Measurements from ENCODE around the gene PPP4C. TPM values are rescaled to one million over a fixed set of nuclear protein-coding genes. Genes with fewer than 3 reads are reported as not detected.

The PPP4C gene
- total RNA-seq, 1 experiment from 2014 or later, result 134 TPM

DNA sequence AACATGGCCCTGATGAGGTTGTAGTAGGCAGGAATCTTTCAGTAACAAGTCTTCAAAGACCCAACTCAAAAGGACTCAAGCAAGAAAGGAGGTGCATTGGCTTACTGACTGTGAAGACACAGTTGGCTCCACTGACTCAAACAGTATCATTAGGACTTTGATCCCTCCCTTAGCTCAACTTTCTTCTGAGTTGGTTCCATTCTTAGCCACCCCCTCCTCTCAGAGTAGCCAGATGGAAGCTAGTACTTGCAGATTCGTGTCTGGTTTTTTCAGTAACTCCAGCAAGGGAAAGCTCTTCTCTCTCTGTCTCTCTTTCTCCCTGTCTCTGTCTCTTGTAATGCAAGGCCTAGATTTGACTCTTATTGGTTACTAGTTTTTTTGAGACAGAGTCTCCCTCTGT lies 52.2 kb downstream of the PPP4C start:
- no peaks in the 10 kb centered on the region for H3K4me1 ChIP-seq

GRCh38 chr16:30131869-30132475 lies 56.2 kb downstream of the PPP4C start:
- Mint-ChIP-seq H3K36me3 (ENCODE audit: insufficient read depth, unreplicated experiment) (peaks cover 6% of the 10 kb centered on the region), H3K4me3 (ENCODE audit: unreplicated experiment) (no peak overlapping the region), H3K9me3 (ENCODE audit: unreplicated experiment) (no peaks in the 10 kb centered on the region), H3K27me3 (ENCODE audit: insufficient read depth, unreplicated experiment) (no peaks in the 10 kb centered on the region), H3K27ac (ENCODE audit: unreplicated experiment) (no peak overlapping the region), H3K4me1 (ENCODE audit: low read depth, unreplicated experiment) (no peaks in the 10 kb centered on the region)
- Histone ChIP-seq H3K4me3 (ENCODE audit: low read depth, low read length) (no peak overlapping the region), H3K27me3 (replicated peaks; ENCODE audit: control insufficient read depth, insufficient read depth, low read length) (no peaks in the 10 kb centered on the region), H3K4me1 (no peaks in the 10 kb centered on the region), H3K9me3 (no peaks in the 10 kb centered on the region), H3K36me3 (ENCODE audit: control insufficient read depth, insufficient read depth, low read length) (no peaks in the 10 kb centered on the region)
- POLR2A ChIA-PET, result no interaction called here
- intact Hi-C loops (cut with micrococcal nuclease; ENCODE audit: unreplicated experiment), result no loop called here
- CTCF ChIA-PET, result no interaction called here
- TF ChIP-seq, protein P1, sequence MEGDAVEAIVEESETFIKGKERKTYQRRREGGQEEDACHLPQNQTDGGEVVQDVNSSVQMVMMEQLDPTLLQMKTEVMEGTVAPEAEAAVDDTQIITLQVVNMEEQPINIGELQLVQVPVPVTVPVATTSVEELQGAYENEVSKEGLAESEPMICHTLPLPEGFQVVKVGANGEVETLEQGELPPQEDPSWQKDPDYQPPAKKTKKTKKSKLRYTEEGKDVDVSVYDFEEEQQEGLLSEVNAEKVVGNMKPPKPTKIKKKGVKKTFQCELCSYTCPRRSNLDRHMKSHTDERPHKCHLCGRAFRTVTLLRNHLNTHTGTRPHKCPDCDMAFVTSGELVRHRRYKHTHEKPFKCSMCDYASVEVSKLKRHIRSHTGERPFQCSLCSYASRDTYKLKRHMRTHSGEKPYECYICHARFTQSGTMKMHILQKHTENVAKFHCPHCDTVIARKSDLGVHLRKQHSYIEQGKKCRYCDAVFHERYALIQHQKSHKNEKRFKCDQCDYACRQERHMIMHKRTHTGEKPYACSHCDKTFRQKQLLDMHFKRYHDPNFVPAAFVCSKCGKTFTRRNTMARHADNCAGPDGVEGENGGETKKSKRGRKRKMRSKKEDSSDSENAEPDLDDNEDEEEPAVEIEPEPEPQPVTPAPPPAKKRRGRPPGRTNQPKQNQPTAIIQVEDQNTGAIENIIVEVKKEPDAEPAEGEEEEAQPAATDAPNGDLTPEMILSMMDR (IDR thresholded peaks at IDR 0.05; ENCODE audit: insufficient read depth in 1 of 2, low read depth in 1 of 2, low read length in 1 of 2, severe bottlenecking in 1 of 2, unreplicated experiment in 1 of 2), result no peak
- BruUV-seq (replicated peaks), result no TSS peak
- DNase-seq, result no peak

More for the DNA sequence above, 52.2 kb downstream of the PPP4C start:
- no peak for DNase-seq
- intact Hi-C loops (cut with micrococcal nuclease; ENCODE audit: unreplicated experiment), result no loop called here
- Mint-ChIP-seq H3K4me3 (ENCODE audit: unreplicated experiment) (no peak overlapping the region), H3K27me3 (ENCODE audit: insufficient read depth, unreplicated experiment) (no peaks in the 10 kb centered on the region), H3K9me3 (ENCODE audit: unreplicated experiment) (no peaks in the 10 kb centered on the region), H3K4me1 (ENCODE audit: low read depth, unreplicated experiment) (peaks cover 6% of the 10 kb centered on the region), H3K36me3 (ENCODE audit: insufficient read depth, unreplicated experiment) (peaks cover 12% of the 10 kb centered on the region), H3K27ac (ENCODE audit: unreplicated experiment) (no peak overlapping the region)
- POLR2A ChIA-PET, result interaction anchor here (0.6 kb wide), 1 partner anchor 10 kb away, joined by 3 read pairs; no protein-coding TSS in a partner anchor
- no peak overlapping the region for H3K4me3 ChIP-seq (ENCODE audit: low read depth, low read length)
- no peaks in the 10 kb centered on the region for H3K9me3 ChIP-seq
- CTCF ChIA-PET, result no interaction called here
- H3K27me3 ChIP-seq (replicated peaks; ENCODE audit: control insufficient read depth, insufficient read depth, low read length), result no peaks in the 10 kb centered on the region
- TF ChIP-seq, protein P1 (IDR thresholded peaks at IDR 0.05; ENCODE audit: insufficient read depth in 1 of 2, low read depth in 1 of 2, low read length in 1 of 2, severe bottlenecking in 1 of 2, unreplicated experiment in 1 of 2), result no peak
- no TSS peak for BruUV-seq (replicated peaks)
- no peaks in the 10 kb centered on the region for H3K36me3 ChIP-seq (ENCODE audit: control insufficient read depth, insufficient read depth, low read length)

DNA sequence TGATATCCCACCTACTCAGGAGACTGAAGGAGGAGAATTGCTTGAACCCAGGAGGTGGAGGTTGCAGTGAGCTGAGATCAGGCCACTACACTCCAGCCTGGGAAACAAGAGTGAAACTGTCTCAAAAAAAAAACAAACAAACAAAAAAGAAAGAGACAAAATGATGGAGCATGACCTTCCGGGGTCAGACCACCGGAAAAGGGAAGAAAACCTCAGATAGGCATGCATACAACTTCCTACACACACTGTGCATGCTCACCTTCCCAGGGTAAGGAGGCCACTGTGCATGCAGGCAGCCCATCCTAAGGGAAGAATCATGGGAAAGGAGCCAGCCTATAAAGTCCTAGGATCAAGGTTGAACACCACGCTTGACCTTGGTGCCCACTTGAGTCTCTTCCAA lies 56.8 kb downstream of the PPP4C start:
- Mint-ChIP-seq H3K36me3 (ENCODE audit: insufficient read depth, unreplicated experiment) (peaks cover 6% of the 10 kb centered on the region), H3K9me3 (ENCODE audit: unreplicated experiment) (no peaks in the 10 kb centered on the region), H3K27me3 (ENCODE audit: insufficient read depth, unreplicated experiment) (no peaks in the 10 kb centered on the region), H3K4me3 (ENCODE audit: unreplicated experiment) (no peak overlapping the region), H3K4me1 (ENCODE audit: low read depth, unreplicated experiment) (no peaks in the 10 kb centered on the region), H3K27ac (ENCODE audit: unreplicated experiment) (no peak overlapping the region)
- intact Hi-C loops (cut with micrococcal nuclease; ENCODE audit: unreplicated experiment), result no loop called here
- DNase-seq, result no peak
- H3K9me3 ChIP-seq, result no peaks in the 10 kb centered on the region
- ChIA-PET POLR2A (interaction anchor here (0.6 kb wide), 1 partner anchor 20 kb away, joined by 10 read pairs; no protein-coding TSS in a partner anchor), CTCF (no interaction called here)
- no peak overlapping the region for H3K4me3 ChIP-seq (ENCODE audit: low read depth, low read length)
- TF ChIP-seq, protein P1 (IDR thresholded peaks at IDR 0.05; ENCODE audit: insufficient read depth in 1 of 2, low read depth in 1 of 2, low read length in 1 of 2, severe bottlenecking in 1 of 2, unreplicated experiment in 1 of 2), result no peak
- BruUV-seq (replicated peaks), result no TSS peak
- H3K27me3 ChIP-seq (replicated peaks; ENCODE audit: control insufficient read depth, insufficient read depth, low read length), result no peaks in the 10 kb centered on the region
- H3K4me1 ChIP-seq, result no peaks in the 10 kb centered on the region
- no peaks in the 10 kb centered on the region for H3K36me3 ChIP-seq (ENCODE audit: control insufficient read depth, insufficient read depth, low read length)

Other genes with a start within 250 kb of the PPP4C start
- 56.6 and 57.1 TPM in 2 replicates for gene CDIPT, start 212.8 kb upstream of the PPP4C start, total RNA-seq (2022)
- gene SEZ6L2, start 176.4 kb upstream of the PPP4C start, total RNA-seq (2022), result 24.1 and 26.3 TPM in 2 replicates
- gene ASPHD1, start 175.5 kb upstream of the PPP4C start, total RNA-seq (2022), result 13.2 and 14.7 TPM in 2 replicates
- gene KCTD13, start 149.8 kb upstream of the PPP4C start, total RNA-seq (2022), result 13.0 and 14.9 TPM in 2 replicates
- 54.5 and 57.7 TPM in 2 replicates for gene TMEM219, start 113.9 kb upstream of the PPP4C start, total RNA-seq (2022)
- gene TAOK2, start 102.1 kb upstream of the PPP4C start, total RNA-seq (2022), result 45.8 and 47.1 TPM in 2 replicates
- 22.7 and 23.3 TPM in 2 replicates for gene HIRIP3, start 80.4 kb upstream of the PPP4C start, total RNA-seq (2022)
- 58.6 and 58.8 TPM in 2 replicates for gene INO80E, start 79.8 kb upstream of the PPP4C start, total RNA-seq (2022)
- gene DOC2A, start 65.0 kb upstream of the PPP4C start, total RNA-seq (2022), result 3.5 and 4.5 TPM in 2 replicates
- gene C16orf92, start 52.8 kb upstream of the PPP4C start, total RNA-seq (2022), result not detected in 2 replicates
- 0.48 and 0.60 TPM in 2 replicates for gene TLCD3B, start 44.7 kb upstream of the PPP4C start, total RNA-seq (2022)
- gene ALDOA, start 10.2 kb upstream of the PPP4C start, total RNA-seq (2022), result 675 and 802 TPM in 2 replicates
- gene TBX6, start 15.9 kb downstream of the PPP4C start, total RNA-seq (2022), result 1.1 and 1.6 TPM in 2 replicates
- 24.4 and 26.3 TPM in 2 replicates for gene YPEL3, start 20.2 kb downstream of the PPP4C start, total RNA-seq (2022)
- 5.8 and 8.4 TPM in 2 replicates for gene GDPD3, start 37.5 kb downstream of the PPP4C start, total RNA-seq (2022)
- 64.0 and 71.9 TPM in 2 replicates for gene MAPK3, start 47.2 kb downstream of the PPP4C start, total RNA-seq (2022)
- gene CORO1A, start 107.6 kb downstream of the PPP4C start, total RNA-seq (2022), result 0.95 and 1.2 TPM in 2 replicates
- gene BOLA2B, start 117.7 kb downstream of the PPP4C start, total RNA-seq (2022), result 96.5 and 114 TPM in 2 replicates
- 19.1 and 19.9 TPM in 2 replicates for gene SLX1A, start 117.9 kb downstream of the PPP4C start, total RNA-seq (2022)
- 8.3 and 9.1 TPM in 2 replicates for gene SULT1A3, start 123.3 kb downstream of the PPP4C start, total RNA-seq (2022)
- gene NPIPB13, start 172.5 kb downstream of the PPP4C start, total RNA-seq (2022), result 6.7 and 7.8 TPM in 2 replicates

All from Caco-2 (cell line).